ENCODE data around the gene HBQ1. TPM values are rescaled to one million over a fixed set of nuclear protein-coding genes. Genes with fewer than 3 reads are reported as not detected.
"Not testable (repeated sequence)": the region's sequence is repeated elsewhere in the genome, so short reads cannot be mapped to it uniquely, and the experiment has no call there.

The HBQ1 gene
- total RNA-seq, 4 donors from 2014 or later: not detected

DNA sequence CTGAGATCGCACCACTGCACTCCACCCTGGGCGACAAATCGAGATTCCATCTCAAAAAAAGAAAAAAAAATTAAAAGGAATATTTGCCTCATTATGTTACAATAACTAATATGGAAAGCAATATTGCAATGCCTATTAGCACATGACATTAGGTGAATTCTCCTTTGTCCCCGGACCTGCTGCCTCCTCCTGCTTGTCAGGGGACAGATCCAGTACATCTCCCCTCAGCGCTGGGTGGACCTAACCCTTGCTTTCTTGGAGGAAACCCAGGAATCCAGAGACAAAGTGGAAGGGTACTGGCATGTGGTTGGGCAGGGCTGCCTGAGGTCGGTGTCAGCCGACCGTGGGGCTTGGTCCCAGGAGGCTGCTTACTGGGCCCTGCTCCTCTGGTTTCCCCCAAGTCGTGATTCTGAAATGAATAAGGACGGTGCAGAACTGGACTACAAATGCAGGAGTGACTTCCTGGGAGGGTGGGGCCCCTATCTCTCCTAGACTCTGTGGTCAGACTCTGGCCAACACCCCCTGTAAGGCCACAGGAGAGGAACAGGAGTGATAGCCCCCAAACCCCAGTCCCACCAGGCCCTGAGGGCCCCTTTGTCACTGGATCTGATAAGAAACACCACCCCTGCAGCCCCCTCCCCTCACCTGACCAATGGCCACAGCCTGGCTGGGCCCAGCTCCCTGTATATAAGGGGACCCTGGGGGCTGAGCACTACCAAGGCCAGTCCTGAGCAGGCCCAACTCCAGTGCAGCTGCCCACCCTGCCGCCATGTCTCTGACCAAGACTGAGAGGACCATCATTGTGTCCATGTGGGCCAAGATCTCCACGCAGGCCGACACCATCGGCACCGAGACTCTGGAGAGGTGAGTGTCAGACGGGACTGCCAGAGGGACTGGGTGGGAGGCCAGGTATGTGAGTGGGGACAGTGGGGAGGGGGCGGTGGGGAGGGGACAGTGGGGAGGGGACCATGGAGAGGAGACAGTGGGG is 27.8 kb upstream of the HBQ1 start, which contains the start of gene HBZ:
HBZ (plus strand) TSS at position 504 of the 988 bp plus-strand sequence; CDS start at position 770, 266 bp downstream.
- H3K27me3 ChIP-seq: peaks cover 63% of the 10 kb centered on the region
- no peak within 1 kb of the TSS for H3K4me3 ChIP-seq
- WGBS, 2 donors (ENCODE audit: low coverage in 1 of 2): 64 to 70% methylated on average over 8 to 17 of the region's 17 CpGs
- H3K9me3 ChIP-seq: no peaks in the 10 kb centered on the region
- peaks cover 4 to 10% (median 7%) of the 10 kb centered on the region in 4 donors for H3K4me1 ChIP-seq
- no peaks in the 10 kb centered on the region for H3K36me3 ChIP-seq
- in situ Hi-C loops (cut with MboI; ENCODE audit: low pct_ligation_motif_present in 1 of 4, low pct_unique_long_range_greater_than_20kb in 1 of 4, low sequenced_read_pairs in 3 of 4): no loop called here
- DNase-seq: no peak
- TF ChIP-seq POLR2A (IDR thresholded peaks at IDR 0.05) (no peak), EP300 (IDR thresholded peaks at IDR 0.05; ENCODE audit: low read depth) (no peak), POLR2AphosphoS5 (IDR thresholded peaks at IDR 0.05) (no peak)
- TF ChIP-seq, protein P1, sequence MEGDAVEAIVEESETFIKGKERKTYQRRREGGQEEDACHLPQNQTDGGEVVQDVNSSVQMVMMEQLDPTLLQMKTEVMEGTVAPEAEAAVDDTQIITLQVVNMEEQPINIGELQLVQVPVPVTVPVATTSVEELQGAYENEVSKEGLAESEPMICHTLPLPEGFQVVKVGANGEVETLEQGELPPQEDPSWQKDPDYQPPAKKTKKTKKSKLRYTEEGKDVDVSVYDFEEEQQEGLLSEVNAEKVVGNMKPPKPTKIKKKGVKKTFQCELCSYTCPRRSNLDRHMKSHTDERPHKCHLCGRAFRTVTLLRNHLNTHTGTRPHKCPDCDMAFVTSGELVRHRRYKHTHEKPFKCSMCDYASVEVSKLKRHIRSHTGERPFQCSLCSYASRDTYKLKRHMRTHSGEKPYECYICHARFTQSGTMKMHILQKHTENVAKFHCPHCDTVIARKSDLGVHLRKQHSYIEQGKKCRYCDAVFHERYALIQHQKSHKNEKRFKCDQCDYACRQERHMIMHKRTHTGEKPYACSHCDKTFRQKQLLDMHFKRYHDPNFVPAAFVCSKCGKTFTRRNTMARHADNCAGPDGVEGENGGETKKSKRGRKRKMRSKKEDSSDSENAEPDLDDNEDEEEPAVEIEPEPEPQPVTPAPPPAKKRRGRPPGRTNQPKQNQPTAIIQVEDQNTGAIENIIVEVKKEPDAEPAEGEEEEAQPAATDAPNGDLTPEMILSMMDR (IDR thresholded peaks at IDR 0.05): no peak
- no peak within 1 kb of the TSS for H3K27ac ChIP-seq
- intact Hi-C loops (cut with DNase I; ENCODE audit: low total_unique reads): no loop called here

DNA sequence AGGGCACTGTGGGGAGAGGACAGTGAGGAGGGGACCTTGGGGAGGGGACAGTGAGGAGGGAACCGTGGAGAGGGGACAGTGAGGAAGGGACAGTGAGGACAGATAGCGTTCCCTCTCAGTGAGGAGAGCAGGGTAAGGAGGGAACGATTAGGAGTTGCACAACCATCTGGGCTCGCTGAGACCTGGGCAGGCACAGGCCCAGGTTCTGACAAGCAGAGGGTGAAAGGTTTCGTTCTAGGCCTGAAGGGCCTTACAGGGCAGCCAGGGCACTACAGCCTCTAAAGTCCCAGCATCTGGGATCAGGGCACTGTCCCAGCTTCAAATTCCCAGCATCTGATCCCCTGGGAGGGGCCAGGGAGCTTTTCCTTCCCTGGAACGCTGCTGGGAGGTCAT is 27.1 kb upstream of the HBQ1 start:
- H3K4me3 ChIP-seq; intact Hi-C loops (cut with DNase I; ENCODE audit: low total_unique reads); H3K27ac ChIP-seq; DNase-seq; H3K36me3 ChIP-seq; in situ Hi-C loops (cut with MboI; ENCODE audit: low pct_ligation_motif_present in 1 of 4, low pct_unique_long_range_greater_than_20kb in 1 of 4, low sequenced_read_pairs in 3 of 4); H3K9me3 ChIP-seq: not testable (repeated sequence)
- WGBS, 2 donors (ENCODE audit: low coverage in 1 of 2): 35% methylated on average over 3 of the region's 6 CpGs; no CpG with 5 or more reads in 1 of the 2 donors
- Histone ChIP-seq H3K4me1 (peaks cover 4 to 10% (median 7%) of the 10 kb centered on the region in 4 donors), H3K27me3 (peaks cover 70% of the 10 kb centered on the region)

DNA sequence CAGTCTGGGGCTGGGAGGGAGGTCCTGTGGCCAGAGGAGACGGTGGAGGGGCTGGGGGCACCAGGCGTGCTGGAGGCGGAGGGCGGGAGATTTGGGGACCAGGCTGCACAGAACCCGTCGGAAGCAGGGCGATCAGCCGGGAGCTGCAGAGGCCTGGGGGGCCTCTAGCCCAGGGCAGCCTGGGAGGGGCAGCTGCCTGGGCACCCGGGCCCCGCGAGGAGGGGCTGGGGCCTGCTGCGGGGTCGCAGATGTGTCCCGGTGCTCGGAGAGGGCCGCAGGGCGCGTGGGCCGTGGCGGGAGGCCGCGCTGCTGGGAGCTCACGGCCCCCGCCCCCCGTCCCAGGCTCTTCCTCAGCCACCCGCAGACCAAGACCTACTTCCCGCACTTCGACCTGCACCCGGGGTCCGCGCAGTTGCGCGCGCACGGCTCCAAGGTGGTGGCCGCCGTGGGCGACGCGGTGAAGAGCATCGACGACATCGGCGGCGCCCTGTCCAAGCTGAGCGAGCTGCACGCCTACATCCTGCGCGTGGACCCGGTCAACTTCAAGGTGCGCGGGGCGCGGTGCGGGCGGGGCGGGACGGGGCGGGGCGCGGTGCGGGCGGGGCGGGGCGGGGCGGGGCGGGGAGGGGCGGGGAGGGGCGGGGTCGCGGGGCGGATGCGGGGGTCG is 26.6 kb upstream of the HBQ1 start:
- DNase-seq; intact Hi-C loops (cut with DNase I; ENCODE audit: low total_unique reads); H3K27ac ChIP-seq; in situ Hi-C loops (cut with MboI; ENCODE audit: low pct_ligation_motif_present in 1 of 4, low pct_unique_long_range_greater_than_20kb in 1 of 4, low sequenced_read_pairs in 3 of 4); H3K36me3 ChIP-seq; H3K9me3 ChIP-seq; H3K4me3 ChIP-seq: not testable (repeated sequence)
- Histone ChIP-seq H3K27me3 (peaks cover 71% of the 10 kb centered on the region), H3K4me1 (peaks cover 4 to 10% (median 7%) of the 10 kb centered on the region in 4 donors)
- no CpG with 5 or more reads among the region's 74 CpGs for WGBS, 2 donors (ENCODE audit: low coverage in 1 of 2)

DNA sequence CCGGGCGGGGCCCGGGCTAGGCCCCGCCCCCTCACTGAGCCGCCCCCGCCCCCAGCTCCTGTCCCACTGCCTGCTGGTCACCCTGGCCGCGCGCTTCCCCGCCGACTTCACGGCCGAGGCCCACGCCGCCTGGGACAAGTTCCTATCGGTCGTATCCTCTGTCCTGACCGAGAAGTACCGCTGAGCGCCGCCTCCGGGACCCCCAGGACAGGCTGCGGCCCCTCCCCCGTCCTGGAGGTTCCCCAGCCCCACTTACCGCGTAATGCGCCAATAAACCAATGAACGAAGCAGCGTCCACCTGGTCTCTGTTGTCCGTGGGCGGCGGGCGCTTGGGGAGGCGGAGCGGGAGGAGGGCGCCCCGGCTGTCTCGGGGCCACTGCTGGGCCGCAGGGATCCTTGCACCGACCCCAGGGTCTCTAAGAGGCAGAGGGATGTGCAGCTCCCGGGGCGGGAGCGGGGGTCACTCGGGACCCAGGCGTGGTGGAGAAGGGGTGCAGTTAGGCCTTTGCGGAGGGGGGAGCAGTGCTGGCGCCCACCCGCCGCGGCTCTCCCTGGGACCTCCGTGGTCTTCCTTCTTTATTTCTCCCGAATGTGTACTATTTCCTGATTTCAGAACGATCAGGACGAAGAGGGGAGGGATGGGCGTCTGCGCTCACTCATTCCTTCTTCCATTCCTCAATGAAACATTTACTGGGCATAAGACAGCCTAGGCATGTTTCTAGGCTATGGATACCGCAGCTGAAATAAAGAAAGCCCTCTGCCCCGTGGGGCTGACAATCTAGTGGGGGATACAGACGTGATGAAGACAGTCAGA is 25.8 kb upstream of the HBQ1 start:
- Histone ChIP-seq H3K27me3 (peaks cover 72% of the 10 kb centered on the region), H3K9me3 (no peaks in the 10 kb centered on the region), H3K27ac (peak overlapping the region in 1 of 4 donors; percentile 30), H3K4me3 (peak overlapping the region; percentile 6 to 50 (median 24)), H3K36me3 (no peaks in the 10 kb centered on the region), H3K4me1 (peaks cover 4 to 10% (median 7%) of the 10 kb centered on the region in 4 donors)
- intact Hi-C loops (cut with DNase I; ENCODE audit: low total_unique reads) (no loop called here), in situ Hi-C loops (cut with MboI; ENCODE audit: low pct_ligation_motif_present in 1 of 4, low pct_unique_long_range_greater_than_20kb in 1 of 4, low sequenced_read_pairs in 3 of 4) (no loop called here)
- DNase-seq: peak; percentile 27
- WGBS, 2 donors (ENCODE audit: low coverage in 1 of 2): 5 to 20% methylated on average over 1 to 53 of the region's 59 CpGs
- TF ChIP-seq EP300 (IDR thresholded peaks at IDR 0.05; ENCODE audit: low read depth): no peak
- TF ChIP-seq, protein P1 (IDR thresholded peaks at IDR 0.05): no peak
- no peak for TF ChIP-seq POLR2A (IDR thresholded peaks at IDR 0.05)
- TF ChIP-seq POLR2AphosphoS5 (IDR thresholded peaks at IDR 0.05): no peak
